Stimulated activated CD8-positive, alpha-beta memory T cell treated with anti-CD3 and anti-CD28 coated beads, Interleukin-15, amount 100 ng/mL, for 48 hours (primary cell): ENCODE measurements around the gene NMNAT1.
"Not testable (repeated sequence)": the region's sequence is repeated elsewhere in the genome, so short reads cannot be mapped to it uniquely, and the experiment has no call there.

Source experiments
- DNase-seq, 2 donors: peaks; one replicate each; pipeline ENCODE4 v3.0.0-alpha.2; 2020; ENCODE audit warnings: low read depth in 2 of 2

Gene NMNAT1

GRCh38 chr1:9942939-9943788 lies at the start of gene NMNAT1, which contains the start of gene LZIC:
Gene NMNAT1, plus strand, starts transcription at chr1:9943475. Its CDS starts 28,599 bp downstream, at chr1:9972074.
Gene LZIC, minus strand, starts transcription at chr1:9943391. Its CDS starts 6,772 bp downstream, at chr1:9936619.
- peak; percentile 93 for DNase-seq

DNA sequence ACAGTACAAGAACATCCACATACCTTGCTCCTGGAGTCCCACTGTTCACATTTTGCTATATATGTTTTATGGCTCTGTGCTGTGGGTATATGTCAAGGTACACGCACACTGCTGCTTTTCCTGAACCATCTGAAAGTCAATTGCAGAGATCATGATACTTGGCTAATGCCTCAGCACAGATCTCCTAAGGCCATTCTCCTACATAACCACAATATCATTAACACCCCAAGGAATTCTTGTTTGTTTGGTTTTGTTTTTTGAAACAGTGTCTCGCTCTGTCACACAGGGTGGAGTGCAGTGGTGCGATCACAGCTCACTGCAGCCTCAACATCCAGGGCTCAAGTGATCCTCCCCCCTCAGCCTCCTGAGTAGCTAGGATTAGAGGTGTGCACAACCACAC lies 49.2 kb upstream of the NMNAT1 start:
- DNase-seq = no peak

DNA sequence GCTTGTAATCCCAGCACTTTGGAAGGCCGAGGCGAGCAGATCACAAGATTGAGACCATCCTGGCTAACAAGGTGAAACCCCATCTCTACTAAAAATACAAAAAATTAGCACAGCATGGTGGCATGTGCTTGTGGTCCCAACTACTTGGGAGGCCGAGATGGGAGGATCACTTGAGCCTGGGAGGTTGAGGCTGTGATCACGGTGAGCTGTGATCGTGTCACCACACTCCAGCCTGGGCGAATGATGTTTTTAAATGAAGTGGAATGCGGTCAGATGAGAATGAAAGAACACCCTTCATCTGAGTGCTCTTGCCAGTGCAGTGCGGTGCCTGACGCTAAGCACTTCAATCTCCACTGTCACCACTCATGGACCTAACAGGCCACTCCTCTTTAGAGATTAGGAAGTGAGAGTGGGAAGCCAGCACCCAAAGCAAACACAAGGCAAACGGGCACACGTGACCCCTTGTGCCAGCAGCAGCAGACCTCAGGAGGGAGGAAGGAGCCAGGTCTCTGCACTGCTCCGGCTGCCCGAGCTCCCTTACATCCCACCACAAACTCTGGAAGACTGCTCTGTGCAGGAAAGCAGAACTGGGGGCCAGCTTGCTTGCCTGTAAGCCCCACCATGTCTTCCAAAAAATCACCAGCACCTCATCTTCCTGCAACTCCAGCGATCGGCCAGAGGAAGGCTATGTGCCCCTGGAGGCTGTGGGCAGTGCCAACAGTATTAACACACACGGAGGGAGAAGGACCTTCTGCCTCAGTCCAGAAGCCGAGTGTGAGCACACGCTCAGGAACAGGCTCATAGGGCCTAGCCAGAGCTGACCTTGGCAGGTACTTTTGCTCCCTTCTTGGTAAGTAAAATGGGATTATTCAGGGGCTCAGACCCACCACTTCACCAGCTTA lies 42.9 kb upstream of the NMNAT1 start:
- DNase-seq = no peak

DNA sequence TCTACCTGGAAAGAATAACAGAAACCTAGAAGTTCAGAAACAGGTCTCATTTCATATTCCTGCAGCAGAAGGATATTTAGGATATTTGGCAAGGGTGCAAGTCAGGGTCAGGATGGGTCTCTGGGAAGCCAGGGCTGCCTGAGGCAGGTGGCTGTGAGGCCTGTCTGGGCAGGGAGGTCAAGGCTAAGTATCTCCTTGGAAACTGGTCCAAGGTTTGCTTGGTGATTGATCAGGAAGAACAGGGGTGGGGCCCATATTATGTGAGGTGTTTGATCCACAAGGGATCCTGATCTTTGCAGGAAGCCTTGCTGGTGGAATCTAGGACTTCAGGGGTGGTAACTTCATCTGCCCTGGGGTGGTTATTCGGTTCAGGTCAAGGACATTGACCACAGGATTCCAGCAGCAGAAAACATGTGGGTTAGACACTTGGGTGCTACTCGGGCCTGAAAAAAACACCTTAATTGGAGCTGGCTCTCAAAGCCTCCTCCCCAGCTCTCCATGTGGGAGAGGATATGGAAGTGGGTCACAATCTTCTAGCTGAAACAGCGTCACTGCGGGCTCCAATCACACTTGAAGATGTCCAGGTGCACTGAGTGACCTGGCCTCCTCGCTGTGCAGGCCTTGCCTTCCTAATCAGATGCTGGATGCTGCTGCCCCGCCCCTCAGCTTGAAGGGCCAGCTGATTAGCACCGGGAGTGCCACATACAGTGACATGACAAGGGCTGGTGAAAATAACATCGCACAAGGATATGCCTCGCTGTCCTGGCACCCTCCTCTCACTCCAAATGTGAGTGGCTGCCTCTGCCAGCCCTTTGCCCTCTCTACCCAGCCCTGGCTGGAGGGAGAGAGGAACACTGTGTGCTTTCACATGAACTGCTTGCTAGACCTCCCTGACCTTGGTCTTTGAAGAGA lies 41.9 kb upstream of the NMNAT1 start:
- no peak for DNase-seq

GRCh38 chr1:9902060-9902452 lies 41.2 kb upstream of the NMNAT1 start:
- no peak for DNase-seq

DNA sequence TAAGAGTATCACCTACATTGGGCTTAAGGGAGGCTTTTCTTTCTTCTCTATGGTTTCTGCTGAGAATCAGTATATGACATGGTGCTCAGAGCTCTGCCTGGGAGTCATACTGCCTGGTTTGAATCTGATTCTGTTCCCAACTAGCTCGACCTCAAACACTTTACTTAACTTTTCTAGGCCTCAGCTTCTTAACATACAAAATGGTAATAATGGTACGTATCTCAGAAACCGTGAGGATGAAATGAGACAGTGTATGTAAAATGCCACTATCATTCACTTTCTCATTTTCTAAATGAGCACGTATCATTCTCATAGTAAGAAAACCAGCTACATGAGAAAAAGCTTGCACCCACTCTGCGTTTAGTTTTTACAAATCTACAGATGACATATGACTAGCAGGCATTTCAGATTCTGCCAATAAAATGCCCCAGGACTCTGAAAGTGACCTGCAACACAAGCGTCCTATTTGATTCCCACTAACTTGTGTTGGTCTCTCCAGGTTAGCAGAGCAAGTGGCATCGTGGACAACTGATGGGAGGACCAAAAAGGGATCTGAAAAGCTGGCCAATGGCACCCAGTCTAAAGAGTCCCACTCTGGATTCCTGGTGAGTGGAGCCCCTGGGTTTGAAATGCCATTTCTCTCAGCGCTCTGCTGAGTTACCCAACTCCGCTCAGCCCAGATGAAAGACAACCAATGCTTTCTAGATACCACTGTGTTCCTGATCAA lies 39.3 kb upstream of the NMNAT1 start:
- peak in 1 of 2 donors; percentile 7 for DNase-seq

- DNase-seq = no peak
Observed at GRCh38 chr1:9904596-9904995, 38.7 kb upstream of the NMNAT1 start.

GRCh38 chr1:9905010-9905409 lies 38.3 kb upstream of the NMNAT1 start:
- DNase-seq = no peak

- no peak for DNase-seq
Observed at GRCh38 chr1:9906466-9906865, 36.8 kb upstream of the NMNAT1 start.

GRCh38 chr1:9907441-9907840 lies 35.8 kb upstream of the NMNAT1 start:
- DNase-seq = no peak

DNA sequence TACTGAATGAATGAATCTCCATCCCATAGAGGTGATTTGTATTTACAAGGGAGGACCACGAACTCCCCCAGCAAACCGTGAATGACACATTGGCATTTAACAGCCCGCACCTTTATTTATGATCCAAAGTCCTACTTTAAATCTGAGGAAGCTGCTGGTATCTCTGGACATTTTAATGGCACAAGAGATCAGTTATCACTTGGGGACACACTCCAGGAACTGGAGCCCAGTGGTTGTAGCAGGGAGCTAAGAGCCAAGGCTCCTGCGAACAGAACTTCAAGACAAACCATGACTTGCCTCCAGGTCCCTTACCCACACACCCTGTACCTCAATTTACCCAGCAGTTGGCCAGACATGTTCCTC lies 34.4 kb upstream of the NMNAT1 start:
- no peak for DNase-seq

DNA sequence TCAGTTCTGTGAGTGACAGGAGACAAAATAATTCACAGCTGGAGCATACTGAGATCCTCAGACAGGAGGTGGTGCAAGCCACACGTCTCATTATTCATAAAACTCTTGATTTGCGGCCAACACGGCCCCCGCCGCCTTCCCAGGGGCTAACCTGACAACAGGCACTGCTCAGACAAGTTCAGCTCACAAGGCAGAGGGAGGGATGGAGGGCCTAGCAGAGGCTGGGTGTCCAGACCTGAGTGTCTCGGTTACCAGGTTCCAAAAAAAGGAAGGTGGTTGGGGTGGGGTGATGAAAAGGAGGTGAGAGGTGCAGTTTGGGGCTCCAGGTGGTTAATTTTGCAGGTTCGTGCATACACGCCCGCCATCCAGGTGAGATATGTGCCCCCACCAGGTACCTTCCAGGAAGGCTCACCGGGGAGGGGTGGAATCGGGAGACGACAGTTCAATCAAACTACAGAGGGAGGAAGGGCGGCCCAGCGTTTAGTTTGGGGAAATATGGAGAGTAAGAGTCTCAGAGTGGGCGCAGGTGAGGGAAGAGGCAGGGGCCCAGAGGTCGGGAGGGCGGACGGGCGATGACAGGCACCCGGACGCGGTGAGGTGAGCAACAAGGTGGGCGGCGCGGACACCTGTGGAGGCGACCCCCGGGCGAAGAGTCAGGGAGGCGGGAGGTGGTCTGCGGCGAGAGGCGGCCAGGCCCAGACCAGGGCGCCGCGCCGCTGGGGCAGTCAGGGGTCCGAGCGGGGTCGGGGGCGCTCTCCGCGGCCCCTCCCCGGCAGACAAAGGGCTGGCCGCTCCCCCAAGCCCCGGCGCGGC lies 33.8 kb upstream of the NMNAT1 start:
- peak in 1 of 2 donors; percentile 49 for DNase-seq

GRCh38 chr1:9910076-9910422 lies 33.2 kb upstream of the NMNAT1 start, which contains the start of gene CTNNBIP1:
Gene CTNNBIP1, minus strand, starts transcription at chr1:9910269. Its CDS starts 38,205 bp downstream, at chr1:9872064.
- DNase-seq = no peak

- peak; percentile 100 for DNase-seq
Observed at GRCh38 chr1:9910423-9911178, 32.7 kb upstream of the NMNAT1 start.

GRCh38 chr1:9912264-9912936 lies 30.9 kb upstream of the NMNAT1 start:
- DNase-seq = no peak

- no peak for DNase-seq
Observed at GRCh38 chr1:9914610-9914937, 28.7 kb upstream of the NMNAT1 start.

DNA sequence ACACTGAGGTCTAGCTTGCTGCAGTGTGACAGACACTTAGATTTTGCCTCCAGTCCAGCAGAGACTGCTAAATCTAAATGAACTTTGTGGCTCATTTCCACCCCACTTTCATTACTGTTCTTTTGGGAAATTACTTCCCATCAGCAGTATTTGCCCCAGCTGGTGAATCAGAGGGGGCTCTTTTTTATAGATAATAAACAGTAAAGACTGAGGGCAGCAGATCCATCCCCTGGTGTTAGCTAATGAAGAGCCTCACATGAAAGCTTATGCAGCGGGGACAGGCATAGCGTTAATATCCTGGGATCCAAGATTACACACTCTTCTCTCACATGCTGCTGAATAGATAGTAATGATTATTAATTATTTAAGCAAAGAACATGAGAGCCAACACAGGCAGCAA lies 26.8 kb upstream of the NMNAT1 start:
- DNase-seq = no peak

DNA sequence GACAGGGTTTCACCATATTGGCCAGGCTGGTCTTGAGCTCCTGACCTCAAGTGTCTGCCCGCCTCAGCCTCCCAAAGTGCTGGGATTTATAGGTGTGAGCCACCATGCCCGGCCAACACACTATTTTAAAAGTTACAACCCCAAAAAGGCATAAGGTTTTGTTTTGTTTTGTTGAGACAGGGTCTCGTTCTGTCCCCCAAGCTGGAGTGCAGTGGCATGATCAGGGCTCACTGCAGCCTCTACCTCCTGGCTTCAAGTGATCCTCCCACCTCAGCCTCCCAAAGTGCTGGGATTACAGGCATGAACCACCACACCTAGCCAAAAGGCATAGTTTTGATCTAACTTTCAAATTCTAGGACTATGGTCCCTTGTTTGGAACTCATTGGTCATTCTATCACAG lies 25.8 kb upstream of the NMNAT1 start:
- not testable (repeated sequence) for DNase-seq

GRCh38 chr1:9917901-9918300 lies 25.4 kb upstream of the NMNAT1 start:
- no peak for DNase-seq
